ENCODE data around the gene KAT7.

Gene KAT7

DNA sequence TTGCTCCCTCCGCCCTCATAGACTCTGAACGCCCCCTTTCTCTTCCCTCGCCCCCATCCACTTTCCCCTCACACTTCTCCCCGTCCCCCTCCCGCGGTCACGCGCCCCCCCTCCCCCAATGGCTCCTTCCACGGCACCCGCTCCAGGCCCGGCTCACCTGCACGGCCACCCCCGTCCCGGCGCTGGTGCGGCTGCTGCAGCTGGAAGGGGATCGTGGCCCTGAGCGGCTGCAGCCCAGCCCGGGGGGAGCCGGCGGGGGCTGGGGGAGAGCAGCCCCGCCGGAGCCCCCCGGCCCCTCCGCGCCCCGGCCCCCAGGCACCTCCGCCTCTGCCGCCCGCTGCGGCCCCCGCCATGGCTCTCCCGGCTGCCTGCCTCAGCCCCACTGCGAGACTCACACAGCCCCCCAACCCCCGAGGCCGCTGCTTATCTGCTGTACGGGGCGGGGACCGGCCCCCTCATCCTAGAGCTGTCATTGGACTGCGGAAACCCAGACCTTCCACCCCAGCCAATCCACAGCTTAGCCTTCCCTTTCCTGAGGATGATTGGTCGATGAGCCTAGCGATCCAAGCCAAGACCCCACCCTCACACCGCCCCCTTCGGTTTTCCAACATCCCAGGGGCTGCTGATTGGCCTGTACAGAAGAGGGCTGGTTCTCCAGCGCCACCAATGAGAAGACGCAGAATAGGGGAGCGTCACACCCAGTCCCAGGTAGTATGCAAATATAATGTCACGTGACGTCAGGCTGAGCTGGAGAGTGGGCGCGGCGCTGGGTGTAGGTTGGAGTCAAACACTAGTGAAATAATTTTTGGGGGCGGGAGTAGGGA is 24.5 kb upstream of the KAT7 start, which contains the start of gene FAM117A:
Gene FAM117A, minus strand, starts transcription at position 397 of the 824 bp plus-strand sequence. Its CDS starts 44 bp downstream, at position 353.
- Histone ChIP-seq H3K4me3 (ENCODE audit: low read length) (peak within 1 kb of the TSS; percentile 93), H3K9ac (ENCODE audit: low read length) (peak within 1 kb of the TSS; percentile 77), H3K36me3 (ENCODE audit: control insufficient read depth, low read depth, low read length) (no peaks in the 10 kb centered on the region), H3K27ac (ENCODE audit: low read length) (peak within 1 kb of the TSS; percentile 70), H3K27me3 (ENCODE audit: control insufficient read depth, insufficient read depth, low read length) (peaks cover 3% of the 10 kb centered on the region), H3K4me1 (ENCODE audit: control insufficient read depth, low read depth, low read length) (peaks cover 16% of the 10 kb centered on the region), H3K9me3 (ENCODE audit: control insufficient read depth, low read depth, low read length) (no peaks in the 10 kb centered on the region)

GRCh38 chr17:49764559-49765180 is 23.8 kb upstream of the KAT7 start:
- H3K9me3 ChIP-seq (ENCODE audit: control insufficient read depth, low read depth, low read length) = no peaks in the 10 kb centered on the region
- H3K4me3 ChIP-seq (ENCODE audit: low read length) = peak overlapping the region; percentile 64
- peaks cover 16% of the 10 kb centered on the region for H3K4me1 ChIP-seq (ENCODE audit: control insufficient read depth, low read depth, low read length)
- peak overlapping the region; percentile 70 for H3K27ac ChIP-seq (ENCODE audit: low read length)
- H3K9ac ChIP-seq (ENCODE audit: low read length) = peak overlapping the region; percentile 46
- peaks cover 3% of the 10 kb centered on the region for H3K27me3 ChIP-seq (ENCODE audit: control insufficient read depth, insufficient read depth, low read length)
- no peaks in the 10 kb centered on the region for H3K36me3 ChIP-seq (ENCODE audit: control insufficient read depth, low read depth, low read length)

DNA sequence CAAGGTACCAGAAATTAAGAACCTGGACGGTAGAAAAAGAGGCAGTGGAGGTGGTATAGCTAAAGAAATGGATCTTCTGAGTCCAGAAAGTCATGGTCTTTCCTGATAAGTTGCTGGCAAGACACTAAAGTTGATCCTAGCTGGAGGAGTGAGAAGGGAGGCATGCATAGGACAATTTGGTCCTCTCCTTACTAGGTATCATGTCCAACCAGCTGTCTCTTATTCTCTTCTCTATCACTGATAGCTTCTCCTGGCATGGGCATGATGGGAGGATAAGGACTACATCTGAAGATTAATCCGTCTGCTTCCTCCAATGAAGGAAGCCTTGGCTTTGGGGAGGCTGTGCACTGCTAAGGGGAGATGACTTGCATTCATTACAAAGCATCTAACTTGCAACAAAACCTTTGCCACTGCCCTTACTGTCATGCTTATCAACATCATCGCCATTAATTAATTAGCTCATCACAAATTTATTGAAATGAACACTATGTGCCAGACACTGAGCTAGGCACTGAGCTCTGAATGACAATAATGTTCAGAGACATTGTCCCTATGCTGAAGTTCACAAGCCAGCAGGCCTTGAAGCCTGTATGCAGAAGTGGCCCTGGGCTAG is 21.5 kb upstream of the KAT7 start:
- no peaks in the 10 kb centered on the region for H3K9me3 ChIP-seq (ENCODE audit: control insufficient read depth, low read depth, low read length)
- no peak overlapping the region for H3K27ac ChIP-seq (ENCODE audit: low read length)
- H3K27me3 ChIP-seq (ENCODE audit: control insufficient read depth, insufficient read depth, low read length) = peaks cover 3% of the 10 kb centered on the region
- H3K36me3 ChIP-seq (ENCODE audit: control insufficient read depth, low read depth, low read length) = no peaks in the 10 kb centered on the region
- peaks cover 15% of the 10 kb centered on the region for H3K4me1 ChIP-seq (ENCODE audit: control insufficient read depth, low read depth, low read length)
- H3K9ac ChIP-seq (ENCODE audit: low read length) = no peak overlapping the region
- no peak overlapping the region for H3K4me3 ChIP-seq (ENCODE audit: low read length)

DNA sequence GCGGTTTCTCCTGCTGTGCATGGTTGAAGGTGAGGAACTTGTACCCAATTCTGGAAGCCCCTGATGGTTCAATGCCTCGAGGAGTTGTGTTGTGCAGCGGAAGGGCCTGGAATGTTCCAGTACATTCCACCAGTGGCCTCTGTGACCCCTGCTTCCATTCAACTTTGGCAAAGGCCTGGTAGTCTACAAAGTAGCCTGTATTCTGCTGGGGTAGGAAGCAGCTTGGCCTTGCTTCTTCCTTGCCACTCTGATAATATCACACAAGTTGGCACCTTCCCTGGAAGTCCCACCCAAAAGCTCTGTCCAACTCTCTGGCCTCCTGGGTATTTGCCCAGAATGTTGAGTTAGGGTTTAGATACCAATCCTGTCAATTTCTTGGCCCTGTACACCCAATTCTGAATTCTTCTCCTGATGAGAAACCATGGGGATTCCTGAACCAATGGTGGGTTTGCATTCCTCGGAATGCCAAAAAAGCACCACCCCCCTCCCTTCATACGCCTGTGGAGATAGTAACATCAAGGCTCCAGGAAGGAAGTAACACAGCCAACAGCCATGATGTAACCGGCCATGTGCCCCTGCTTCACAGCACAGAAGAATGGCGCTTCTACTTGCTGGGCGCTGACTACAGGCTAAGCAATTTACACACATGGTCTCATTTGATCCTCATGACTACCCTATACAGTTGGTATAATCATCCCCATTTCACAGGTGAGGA is 12.8 kb upstream of the KAT7 start:
- no peaks in the 10 kb centered on the region for H3K27me3 ChIP-seq (ENCODE audit: control insufficient read depth, insufficient read depth, low read length)
- no peaks in the 10 kb centered on the region for H3K36me3 ChIP-seq (ENCODE audit: control insufficient read depth, low read depth, low read length)
- H3K4me1 ChIP-seq (ENCODE audit: control insufficient read depth, low read depth, low read length) = peaks cover 3% of the 10 kb centered on the region
- no peaks in the 10 kb centered on the region for H3K9me3 ChIP-seq (ENCODE audit: control insufficient read depth, low read depth, low read length)
- no peak overlapping the region for H3K27ac ChIP-seq (ENCODE audit: low read length)
- H3K4me3 ChIP-seq (ENCODE audit: low read length) = no peak overlapping the region
- H3K9ac ChIP-seq (ENCODE audit: low read length) = no peak overlapping the region

DNA sequence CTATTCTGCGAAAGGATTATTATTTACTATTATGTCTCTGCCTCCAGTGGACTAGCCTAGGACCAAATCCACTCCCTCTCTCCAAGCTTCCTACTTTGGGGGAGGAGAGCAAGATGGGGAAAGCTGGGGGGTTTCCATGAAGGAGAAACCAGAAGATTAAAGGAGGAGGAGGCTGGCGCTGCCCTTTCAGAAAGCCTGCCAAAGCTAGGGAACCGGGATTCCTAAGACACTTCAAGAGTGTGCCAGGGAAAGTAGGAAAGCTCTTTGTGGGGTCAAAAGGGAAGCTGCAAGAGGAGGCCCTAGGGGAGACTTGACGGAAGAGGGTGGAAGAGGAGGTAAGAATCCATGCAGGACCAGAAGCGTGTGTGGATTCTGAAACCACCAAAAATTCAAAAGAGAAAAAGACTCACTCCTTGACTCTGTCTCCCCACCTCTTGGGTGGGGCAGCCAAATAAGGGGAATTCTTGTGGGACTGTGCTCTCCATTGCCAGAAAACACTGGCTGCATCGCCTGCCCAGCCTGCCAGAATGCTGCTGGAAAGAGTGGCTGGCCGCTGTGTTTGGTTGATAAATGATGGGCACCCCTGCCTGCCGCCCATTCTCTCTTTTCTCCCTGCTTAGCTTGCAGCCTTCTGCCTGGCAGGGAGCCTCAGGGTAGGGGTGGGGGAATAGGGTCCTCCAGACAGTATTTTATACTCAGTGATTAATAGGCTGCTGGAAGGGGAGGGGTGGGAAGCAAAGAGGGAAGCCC is 11.8 kb upstream of the KAT7 start:
- Histone ChIP-seq H3K36me3 (ENCODE audit: control insufficient read depth, low read depth, low read length) (no peaks in the 10 kb centered on the region), H3K4me3 (ENCODE audit: low read length) (no peak overlapping the region), H3K9ac (ENCODE audit: low read length) (no peak overlapping the region), H3K9me3 (ENCODE audit: control insufficient read depth, low read depth, low read length) (no peaks in the 10 kb centered on the region), H3K27me3 (ENCODE audit: control insufficient read depth, insufficient read depth, low read length) (no peaks in the 10 kb centered on the region), H3K4me1 (ENCODE audit: control insufficient read depth, low read depth, low read length) (peaks cover 3% of the 10 kb centered on the region), H3K27ac (ENCODE audit: low read length) (no peak overlapping the region)

DNA sequence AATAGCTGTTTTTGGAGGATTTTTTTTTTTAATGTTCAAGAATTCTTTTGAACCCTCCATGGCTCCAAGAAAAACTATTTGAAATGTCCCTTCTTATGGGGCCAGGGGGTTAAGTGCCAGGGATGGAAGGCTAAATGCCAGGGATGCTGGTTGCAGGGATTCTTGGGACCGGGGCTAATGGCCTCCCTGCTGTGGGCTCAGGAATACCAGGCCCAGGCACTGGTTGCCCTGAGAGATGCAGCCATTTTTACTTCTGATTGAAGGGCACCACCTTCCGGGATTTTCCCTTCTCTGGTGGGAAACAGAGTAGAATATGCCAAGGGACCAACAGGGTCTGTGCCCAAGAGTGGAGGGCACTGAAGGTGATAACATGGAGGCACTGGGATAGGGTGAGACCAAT is 10.9 kb upstream of the KAT7 start:
- Histone ChIP-seq H3K9me3 (ENCODE audit: control insufficient read depth, low read depth, low read length) (no peaks in the 10 kb centered on the region), H3K4me3 (ENCODE audit: low read length) (no peak overlapping the region), H3K4me1 (ENCODE audit: control insufficient read depth, low read depth, low read length) (peaks cover 3% of the 10 kb centered on the region), H3K9ac (ENCODE audit: low read length) (no peak overlapping the region), H3K27me3 (ENCODE audit: control insufficient read depth, insufficient read depth, low read length) (no peaks in the 10 kb centered on the region), H3K36me3 (ENCODE audit: control insufficient read depth, low read depth, low read length) (no peaks in the 10 kb centered on the region), H3K27ac (ENCODE audit: low read length) (no peak overlapping the region)

GRCh38 chr17:49779156-49779738 is 9.2 kb upstream of the KAT7 start:
- Histone ChIP-seq H3K27ac (ENCODE audit: low read length) (no peak overlapping the region), H3K4me1 (ENCODE audit: control insufficient read depth, low read depth, low read length) (peaks cover 3% of the 10 kb centered on the region)

DNA sequence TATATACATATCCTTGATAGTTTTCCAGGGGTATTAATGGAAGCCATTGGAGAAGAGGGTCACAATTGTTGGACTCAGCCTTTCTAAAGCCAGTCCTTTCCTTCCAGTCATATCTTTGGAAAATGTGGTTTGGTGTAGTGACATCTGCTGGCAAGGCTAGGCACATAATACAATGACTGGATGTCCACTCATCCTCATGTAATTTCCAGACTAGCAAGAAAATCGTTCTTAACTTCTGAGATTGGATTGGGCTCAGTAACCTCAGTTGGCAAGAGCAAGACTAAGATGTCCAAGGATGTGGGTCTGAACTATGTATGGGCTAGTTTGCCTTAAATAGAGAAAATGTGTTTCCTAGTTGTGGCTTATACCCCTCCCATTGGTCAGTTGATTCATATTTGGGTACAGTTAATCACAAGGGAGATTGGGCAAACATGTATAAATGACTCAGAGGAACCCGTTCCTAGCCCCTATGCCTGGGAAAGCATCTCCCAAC is 8.7 kb upstream of the KAT7 start:
- Histone ChIP-seq H3K9me3 (ENCODE audit: control insufficient read depth, low read depth, low read length) (no peaks in the 10 kb centered on the region), H3K27ac (ENCODE audit: low read length) (no peak overlapping the region), H3K36me3 (ENCODE audit: control insufficient read depth, low read depth, low read length) (no peaks in the 10 kb centered on the region), H3K4me3 (ENCODE audit: low read length) (no peak overlapping the region), H3K27me3 (ENCODE audit: control insufficient read depth, insufficient read depth, low read length) (no peaks in the 10 kb centered on the region), H3K9ac (ENCODE audit: low read length) (no peak overlapping the region), H3K4me1 (ENCODE audit: control insufficient read depth, low read depth, low read length) (peaks cover 3% of the 10 kb centered on the region)

More at GRCh38 chr17:49779156-49779738, 9.2 kb upstream of the KAT7 start:
- Histone ChIP-seq H3K36me3 (ENCODE audit: control insufficient read depth, low read depth, low read length) (no peaks in the 10 kb centered on the region), H3K9me3 (ENCODE audit: control insufficient read depth, low read depth, low read length) (no peaks in the 10 kb centered on the region), H3K27me3 (ENCODE audit: control insufficient read depth, insufficient read depth, low read length) (no peaks in the 10 kb centered on the region), H3K4me3 (ENCODE audit: low read length) (no peak overlapping the region), H3K9ac (ENCODE audit: low read length) (no peak overlapping the region)

DNA sequence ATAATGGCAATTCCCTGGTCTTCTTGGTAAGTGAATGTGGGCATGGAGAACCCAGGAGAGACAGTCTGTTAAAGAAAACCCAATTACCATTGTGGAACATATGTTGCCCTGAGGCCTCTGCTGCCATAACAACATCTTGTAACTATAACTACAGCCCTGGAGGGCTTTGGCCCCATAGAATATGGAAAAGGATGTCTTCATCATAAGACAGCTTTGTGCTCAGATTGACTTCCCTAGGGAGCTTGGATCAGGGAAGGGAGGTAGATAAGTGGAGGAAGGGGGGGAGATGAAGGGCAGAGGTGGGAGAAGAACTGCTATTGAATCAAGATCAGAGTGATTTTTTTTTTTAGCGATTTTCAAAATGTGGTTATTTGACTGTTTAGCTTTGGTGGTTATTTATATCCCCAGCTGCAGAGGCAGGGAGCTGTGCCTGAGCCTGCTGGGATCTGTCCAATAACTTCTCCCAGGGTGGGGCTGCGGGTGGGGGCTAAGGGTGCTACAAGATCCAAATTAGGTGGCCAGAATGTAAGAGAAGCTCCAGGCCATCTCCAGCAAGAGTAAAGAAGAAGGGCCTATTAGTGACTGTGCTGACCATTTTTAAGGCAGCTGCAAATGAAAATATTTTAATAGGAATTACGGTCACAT is 5.3 kb upstream of the KAT7 start:
- Histone ChIP-seq H3K4me1 (ENCODE audit: control insufficient read depth, low read depth, low read length) (peaks cover 8% of the 10 kb centered on the region), H3K27me3 (ENCODE audit: control insufficient read depth, insufficient read depth, low read length) (no peaks in the 10 kb centered on the region), H3K9ac (ENCODE audit: low read length) (no peak overlapping the region), H3K27ac (ENCODE audit: low read length) (no peak overlapping the region), H3K36me3 (ENCODE audit: control insufficient read depth, low read depth, low read length) (no peaks in the 10 kb centered on the region), H3K9me3 (ENCODE audit: control insufficient read depth, low read depth, low read length) (no peaks in the 10 kb centered on the region), H3K4me3 (ENCODE audit: low read length) (no peak overlapping the region)

GRCh38 chr17:49783791-49784190 is 4.7 kb upstream of the KAT7 start:
- H3K9me3 ChIP-seq (ENCODE audit: control insufficient read depth, low read depth, low read length) = no peaks in the 10 kb centered on the region
- H3K4me1 ChIP-seq (ENCODE audit: control insufficient read depth, low read depth, low read length) = peaks cover 8% of the 10 kb centered on the region
- no peaks in the 10 kb centered on the region for H3K27me3 ChIP-seq (ENCODE audit: control insufficient read depth, insufficient read depth, low read length)
- H3K4me3 ChIP-seq (ENCODE audit: low read length) = no peak overlapping the region
- H3K36me3 ChIP-seq (ENCODE audit: control insufficient read depth, low read depth, low read length) = no peaks in the 10 kb centered on the region
- H3K27ac ChIP-seq (ENCODE audit: low read length) = no peak overlapping the region
- H3K9ac ChIP-seq (ENCODE audit: low read length) = no peak overlapping the region

Measured in iPS-18a (cell line).